ENCODE data around the gene HAUS7. TPM values are rescaled to one million over a fixed set of nuclear protein-coding genes. Genes with fewer than 3 reads are reported as not detected.

HAUS7 gene
- total and polyA plus RNA-seq, 2 of the 8 experiments (the other 6 are each of a cell fraction or from before 2014, with no cell fraction given) = 45.4 to 54.0 TPM

- no peak for TF ChIP-seq RAD21 (IDR thresholded peaks at IDR 0.05 in 1 of 2, conservative IDR thresholded peaks at IDR 0.05 in 1 of 2; ENCODE audit: low read depth in 2 of 2, low read length in 2 of 2)
- no peak for TF ChIP-seq CBX8 (IDR thresholded peaks at IDR 0.05; ENCODE audit: borderline replicate concordance, low read depth, low read length)
Observed at GRCh38 chrX:153433161-153433680, 37.2 kb downstream of the HAUS7 start (continued).
